Thoracic aorta (tissue), 2 donors: ENCODE data around the gene ZSCAN18. TPM values are rescaled to one million over a fixed set of nuclear protein-coding genes. Genes with fewer than 3 reads are reported as not detected.
"Not testable (repeated sequence)": the region's sequence is repeated elsewhere in the genome, so short reads cannot be mapped to it uniquely, and the experiment has no call there.

Experiments used
- ATAC-seq: fragments of 150-250 bp; one replicate; pipeline ENCODE4 v1.8.0; 2017; ENCODE audit warnings: low read depth; ENCODE audit not compliant: insufficient number of reproducible peaks, low FRiP score
- DNase-seq: peaks from one replicate; pipeline ENCODE4 v3.0.0-alpha.2; 2020; ENCODE audit warnings: low spot score
- H3K27ac ChIP-seq, 2 donors: fragments of 200-600 bp; sonication (generic); 1 replicate in 1 of 2; 2 replicates in 1 of 2; pipeline ENCODE4 v1.5.1; 2016; ENCODE audit warnings: mild to moderate bottlenecking in 2 of 2, moderate library complexity in 2 of 2
- H3K27me3 ChIP-seq: fragments of 200-600 bp; sonication (generic); replicated peaks from 2 replicates; pipeline ENCODE4 v1.6.0; 2016; ENCODE audit warnings: mild to moderate bottlenecking; ENCODE audit not compliant: insufficient read depth
- H3K36me3 ChIP-seq: fragments of 200-600 bp; sonication (generic); one replicate; pipeline ENCODE4 v1.5.1; 2016
- H3K4me1 ChIP-seq, 2 donors: fragments of 200-600 bp; sonication (generic); 1 replicate in 1 of 2; 2 replicates in 1 of 2; pipeline versions ENCODE4 v1.5.1 to v1.6.0; 2016; ENCODE audit warnings: low read depth in 2 of 2, mild to moderate bottlenecking in 1 of 2; ENCODE audit not compliant: control insufficient read depth in 1 of 2
- H3K4me3 ChIP-seq: fragments of 200-600 bp; sonication (generic); 2 replicates; pipeline ENCODE4 v1.5.1; 2016; ENCODE audit warnings: mild to moderate bottlenecking
- H3K9me3 ChIP-seq: fragments of 200-600 bp; sonication (generic); 2 replicates; pipeline ENCODE4 v1.5.1; 2016
- total RNA-seq, 2 donors: library from RNA; depleted of rRNA; stranded (reverse); fragments of >200 nt; gene quantifications; one replicate each; pipeline versions ENCODE4 v1.1.0 to v1.2.3, GENCODE V29; 2016
- TF ChIP-seq, protein P1 (sequence below): fragments of 200-600 bp; sonication (generic); IDR thresholded peaks from one replicate; pipeline ENCODE4 v1.5.1; 2019; ENCODE audit warnings: antibody characterized with exemption

ZSCAN18 gene, protein sequence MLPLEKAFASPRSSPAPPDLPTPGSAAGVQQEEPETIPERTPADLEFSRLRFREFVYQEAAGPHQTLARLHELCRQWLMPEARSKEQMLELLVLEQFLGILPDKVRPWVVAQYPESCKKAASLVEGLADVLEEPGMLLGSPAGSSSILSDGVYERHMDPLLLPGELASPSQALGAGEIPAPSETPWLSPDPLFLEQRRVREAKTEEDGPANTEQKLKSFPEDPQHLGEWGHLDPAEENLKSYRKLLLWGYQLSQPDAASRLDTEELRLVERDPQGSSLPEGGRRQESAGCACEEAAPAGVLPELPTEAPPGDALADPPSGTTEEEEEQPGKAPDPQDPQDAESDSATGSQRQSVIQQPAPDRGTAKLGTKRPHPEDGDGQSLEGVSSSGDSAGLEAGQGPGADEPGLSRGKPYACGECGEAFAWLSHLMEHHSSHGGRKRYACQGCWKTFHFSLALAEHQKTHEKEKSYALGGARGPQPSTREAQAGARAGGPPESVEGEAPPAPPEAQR
- 100 to 1,000 TPM in 1 of 2 donors, 10 to 100 TPM in 1; 90.9 to 102 TPM for total RNA-seq

DNA sequence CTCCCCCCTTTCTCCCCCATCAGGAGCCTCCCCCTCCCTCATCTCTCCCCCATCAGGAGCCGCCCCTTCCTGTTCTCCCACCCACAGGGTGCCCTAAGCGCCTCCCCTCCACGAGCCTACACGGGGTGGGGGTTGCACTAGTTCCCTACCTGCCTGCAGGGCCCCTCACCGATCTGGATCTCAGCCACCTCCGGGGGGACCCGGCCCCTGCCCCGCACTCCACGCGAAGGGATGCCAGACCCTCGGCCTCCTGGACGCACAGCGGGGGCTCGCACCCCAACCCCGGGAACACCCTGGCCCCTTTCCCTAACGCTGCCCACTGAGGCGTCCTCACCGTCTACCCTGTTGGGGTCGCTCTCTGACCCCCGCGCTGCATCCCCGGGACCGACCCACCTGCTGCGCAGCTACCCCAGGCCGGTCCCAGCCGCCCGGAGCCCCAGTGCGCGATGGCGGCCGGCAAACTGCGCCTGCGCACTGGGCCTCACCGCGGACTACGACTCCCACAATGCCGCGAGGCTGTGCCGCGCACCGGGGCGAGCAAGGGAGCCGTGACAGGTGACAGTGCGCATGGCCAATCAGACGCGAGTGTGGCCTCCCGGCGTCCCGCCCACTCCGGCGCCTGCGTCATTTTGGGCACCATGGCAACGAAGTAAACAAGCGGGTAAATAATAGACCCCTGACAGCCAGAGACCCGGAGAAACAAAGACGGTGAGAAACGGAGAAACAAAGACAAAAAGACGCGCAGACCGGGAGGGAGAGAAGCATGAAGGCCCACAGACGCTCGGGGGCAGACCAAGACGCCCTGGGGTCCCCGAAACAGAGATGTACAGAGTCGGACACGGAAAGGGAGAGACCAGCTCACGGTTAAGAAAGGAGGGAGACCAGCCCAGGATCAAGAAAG is at the start of gene ZSCAN18:
Gene ZSCAN18, minus strand, starts transcription at position 451 of the 901 bp plus-strand sequence. CDS start 7,964 bp downstream, outside the sequence.
- DNase-seq (peak; percentile 96), ATAC-seq (peak; percentile 92)
- Histone ChIP-seq H3K9me3 (peaks cover 9% of the 10 kb centered on the region), H3K4me1 (peaks cover 7 to 12% of the 10 kb centered on the region in 2 donors), H3K4me3 (peak within 1 kb of the TSS; percentile 100), H3K27me3 (no peaks in the 10 kb centered on the region), H3K36me3 (peaks cover 2% of the 10 kb centered on the region), H3K27ac (peak within 1 kb of the TSS; percentile 92 to 97)
- TF ChIP-seq, protein P1, sequence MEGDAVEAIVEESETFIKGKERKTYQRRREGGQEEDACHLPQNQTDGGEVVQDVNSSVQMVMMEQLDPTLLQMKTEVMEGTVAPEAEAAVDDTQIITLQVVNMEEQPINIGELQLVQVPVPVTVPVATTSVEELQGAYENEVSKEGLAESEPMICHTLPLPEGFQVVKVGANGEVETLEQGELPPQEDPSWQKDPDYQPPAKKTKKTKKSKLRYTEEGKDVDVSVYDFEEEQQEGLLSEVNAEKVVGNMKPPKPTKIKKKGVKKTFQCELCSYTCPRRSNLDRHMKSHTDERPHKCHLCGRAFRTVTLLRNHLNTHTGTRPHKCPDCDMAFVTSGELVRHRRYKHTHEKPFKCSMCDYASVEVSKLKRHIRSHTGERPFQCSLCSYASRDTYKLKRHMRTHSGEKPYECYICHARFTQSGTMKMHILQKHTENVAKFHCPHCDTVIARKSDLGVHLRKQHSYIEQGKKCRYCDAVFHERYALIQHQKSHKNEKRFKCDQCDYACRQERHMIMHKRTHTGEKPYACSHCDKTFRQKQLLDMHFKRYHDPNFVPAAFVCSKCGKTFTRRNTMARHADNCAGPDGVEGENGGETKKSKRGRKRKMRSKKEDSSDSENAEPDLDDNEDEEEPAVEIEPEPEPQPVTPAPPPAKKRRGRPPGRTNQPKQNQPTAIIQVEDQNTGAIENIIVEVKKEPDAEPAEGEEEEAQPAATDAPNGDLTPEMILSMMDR, result no peak

DNA sequence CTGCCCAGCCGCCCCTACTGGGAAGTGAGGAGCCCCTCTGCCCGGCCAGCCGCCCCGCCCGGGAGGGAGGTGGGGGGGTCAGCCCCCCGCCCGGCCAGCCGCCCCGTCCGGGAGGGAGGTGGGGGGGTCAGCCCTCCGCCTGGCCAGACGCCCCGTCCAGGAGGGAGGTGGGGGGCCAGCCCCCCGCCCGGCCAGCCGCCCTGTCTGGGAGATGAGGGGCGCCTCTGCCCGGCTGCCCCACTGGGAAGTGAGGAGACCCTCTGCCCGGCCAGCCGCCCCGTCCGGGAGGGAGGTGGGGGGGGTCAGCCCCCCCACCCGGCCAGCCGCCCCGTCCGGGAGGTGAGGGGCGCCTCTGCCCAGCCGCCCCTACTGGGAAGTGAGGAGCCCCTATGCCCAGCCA is 49.4 kb upstream of the ZSCAN18 start:
- H3K36me3 ChIP-seq, result peaks cover 10% of the 10 kb centered on the region
- peaks cover 39% of the 10 kb centered on the region for H3K9me3 ChIP-seq
- H3K4me1 ChIP-seq, result peaks cover 3 to 11% of the 10 kb centered on the region in 2 donors
- ATAC-seq, H3K4me3 ChIP-seq, H3K27ac ChIP-seq, DNase-seq, H3K27me3 ChIP-seq: not testable (repeated sequence)

DNA sequence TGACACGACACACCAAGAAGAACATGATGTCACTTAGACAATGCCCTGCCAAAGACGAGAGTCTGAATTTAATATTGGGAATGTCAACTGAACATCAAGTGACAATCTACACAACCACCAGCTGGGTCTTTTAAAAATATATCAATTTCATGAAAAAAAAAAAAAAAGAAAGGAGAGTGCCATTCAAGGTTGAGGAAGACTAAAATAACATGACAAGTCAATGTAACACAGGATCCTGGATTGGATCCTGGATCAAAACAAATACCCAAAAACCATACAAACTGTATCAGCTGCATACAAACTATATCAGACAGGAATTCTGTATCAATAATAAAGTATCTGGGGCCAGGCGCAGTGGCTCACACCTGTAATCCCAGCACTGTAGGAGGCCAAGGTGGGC is 47.8 kb upstream of the ZSCAN18 start:
- Histone ChIP-seq H3K27ac (no peak overlapping the region), H3K4me3 (no peak overlapping the region), H3K4me1 (peaks cover 0 to 7% of the 10 kb centered on the region in 2 donors), H3K36me3 (peaks cover 27% of the 10 kb centered on the region), H3K27me3 (no peaks in the 10 kb centered on the region), H3K9me3 (peaks cover 55% of the 10 kb centered on the region)
- ATAC-seq (no peak), DNase-seq (no peak)
- TF ChIP-seq, protein P1, result no peak

DNA sequence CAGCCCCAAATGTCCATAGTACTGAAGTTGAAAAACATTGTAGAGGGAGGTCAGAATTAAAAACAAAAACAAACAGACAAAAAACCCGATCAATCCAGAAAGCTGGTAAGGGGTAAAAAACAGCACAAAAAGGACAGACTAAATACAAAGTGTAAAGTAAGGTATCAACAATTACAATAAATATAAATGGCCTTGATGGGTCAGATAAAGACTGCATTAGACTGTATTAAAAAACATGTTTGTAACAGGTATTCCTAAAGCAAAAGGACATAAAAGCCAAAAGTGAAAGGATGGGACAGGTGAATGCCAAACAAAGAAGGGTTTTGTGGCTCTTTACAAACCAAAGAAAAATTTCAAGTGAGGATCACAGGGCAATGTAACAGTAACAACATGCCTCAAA is 36.2 kb upstream of the ZSCAN18 start:
- Histone ChIP-seq H3K9me3 (peaks cover 100% of the 10 kb centered on the region), H3K27me3 (no peaks in the 10 kb centered on the region), H3K4me1 (no peaks in the 10 kb centered on the region), H3K4me3 (peak overlapping the region; percentile 17), H3K27ac (no peak overlapping the region), H3K36me3 (peaks cover 94% of the 10 kb centered on the region)
- TF ChIP-seq, protein P1, result no peak
- no peak for ATAC-seq
- DNase-seq, result no peak

DNA sequence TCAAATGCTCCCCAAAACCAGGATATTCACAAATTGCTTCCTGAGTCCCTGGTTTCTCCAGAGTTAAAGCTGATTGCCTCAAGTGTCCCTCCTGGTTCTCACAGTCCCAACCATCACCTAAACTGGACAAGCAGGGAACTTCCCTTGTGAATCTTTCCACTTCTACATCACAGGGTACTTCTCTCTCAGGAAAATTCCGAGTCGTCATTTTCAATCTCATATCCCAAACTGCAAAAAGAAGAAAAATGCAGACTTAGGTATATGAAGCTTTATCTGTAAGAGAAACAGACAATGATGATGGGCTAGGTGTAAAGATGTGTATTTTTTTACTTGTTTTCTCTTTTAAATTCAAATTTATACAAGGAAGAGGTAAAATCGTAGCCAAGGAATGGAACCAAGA is 31.3 kb upstream of the ZSCAN18 start:
- Histone ChIP-seq H3K4me3 (peak overlapping the region; percentile 19), H3K27ac (no peak overlapping the region), H3K36me3 (peaks cover 80% of the 10 kb centered on the region), H3K27me3 (no peaks in the 10 kb centered on the region), H3K4me1 (no peaks in the 10 kb centered on the region), H3K9me3 (peaks cover 100% of the 10 kb centered on the region)
- ATAC-seq (no peak), DNase-seq (no peak)
- TF ChIP-seq, protein P1, result no peak
